K562 (cell line): ENCODE results near the gene HEPACAM. TPM values are rescaled to one million over a fixed set of nuclear protein-coding genes. Genes with fewer than 3 reads are reported as not detected.
A peak's percentile ranks its signal among the peaks of the same experiment; 100 is the strongest.

Experiments used
- ARID3B ChIP-seq: fragments of 250-450 bp; sonication (Bioruptor Pico); IDR thresholded peaks from 2 replicates; pipeline ENCODE4 v1.4.0; 2020; ENCODE audit warnings: borderline replicate concordance
- CHD4 ChIP-seq: fragments of 200-600 bp; sonication (generic); IDR thresholded peaks from 3 replicates; pipeline ENCODE4 v1.6.1; 2012; ENCODE audit warnings: low read depth, mild to moderate bottlenecking, mixed read lengths, low read length, inconsistent platforms; ENCODE audit not compliant: insufficient read depth, insufficient replicate concordance, poor library complexity, severe bottlenecking
- RERE ChIP-seq: sonication (generic); formaldehyde crosslinking; IDR thresholded peaks from 2 replicates; pipeline ENCODE4 v1.8.0; 2023; ENCODE audit warnings: missing genetic modification reagents, mild to moderate bottlenecking, borderline replicate concordance
- REST ChIP-seq, 2 experiments: fragments of 450-650 bp; formaldehyde crosslinking in 1 of 2; IDR thresholded peaks; 2 replicates each; pipeline versions ENCODE4 v1.4.0 to v1.6.1; 2014 to 2020; ENCODE audit warnings: mild to moderate bottlenecking in 2 of 2, borderline replicate concordance in 1 of 2, low read depth in 1 of 2
- TBP ChIP-seq: optimal IDR thresholded peaks from 2 replicates; pipeline ENCODE3; 2011; ENCODE audit warnings: low read depth, low read length, improper control_type of control experiment
- ZNF75A ChIP-seq: fragments of 450-650 bp; formaldehyde crosslinking; IDR thresholded peaks from 2 replicates; pipeline ENCODE4 v1.4.0; 2020; ENCODE audit warnings: mild to moderate bottlenecking
- polyA plus RNA-seq, 8 experiments: library from polyadenylated mRNA; depleted of rRNA in 4 of 8; stranded (reverse) in 5 of 8; unstranded in 3 of 8; fragments of >200 nt; fragmentation: Nextera tagmentation in 2 of 8; fragmentation: Illumina TruSeq in 1 of 8; extraction: Ambion mirVana in 2 of 8; extraction: Trizol in 1 of 8; gene quantifications; 2 replicates each; pipeline versions ENCODE4 v1.2.1 to v1.2.3, GENCODE V29; 2011 to 2014; ENCODE audit warnings: inconsistent platforms in 1 of 8, missing spikeins in 1 of 8
- total RNA-seq, 7 experiments: library from RNA; depleted of rRNA in 6 of 7; stranded (reverse); fragments of >200 nt in 6 of 7; fragmentation: Illumina TruSeq in 2 of 7; extraction: Trizol in 2 of 7; gene quantifications; 2 replicates each; pipeline versions ENCODE4 v1.2.1 to v1.2.3, GENCODE V29; 2011 to 2021; ENCODE audit warnings: low replicate concordance in 1 of 7
- TF ChIP-seq, protein P1 (sequence below), 2 experiments: fragments of 450-650 bp; conservative IDR thresholded peaks; 2 replicates each; pipeline ENCODE4 v1.6.1; 2017; ENCODE audit warnings: mild to moderate bottlenecking in 2 of 2, moderate library complexity in 2 of 2

HEPACAM gene
- total and polyA plus RNA-seq, 9 of the 15 experiments (the other 6 are each of a cell fraction or from before 2014, with no cell fraction given), result not detected

GRCh38 chr11:124875943-124876817 lies 59.7 kb downstream of the HEPACAM start (continued):
- TF ChIP-seq, protein P1, sequence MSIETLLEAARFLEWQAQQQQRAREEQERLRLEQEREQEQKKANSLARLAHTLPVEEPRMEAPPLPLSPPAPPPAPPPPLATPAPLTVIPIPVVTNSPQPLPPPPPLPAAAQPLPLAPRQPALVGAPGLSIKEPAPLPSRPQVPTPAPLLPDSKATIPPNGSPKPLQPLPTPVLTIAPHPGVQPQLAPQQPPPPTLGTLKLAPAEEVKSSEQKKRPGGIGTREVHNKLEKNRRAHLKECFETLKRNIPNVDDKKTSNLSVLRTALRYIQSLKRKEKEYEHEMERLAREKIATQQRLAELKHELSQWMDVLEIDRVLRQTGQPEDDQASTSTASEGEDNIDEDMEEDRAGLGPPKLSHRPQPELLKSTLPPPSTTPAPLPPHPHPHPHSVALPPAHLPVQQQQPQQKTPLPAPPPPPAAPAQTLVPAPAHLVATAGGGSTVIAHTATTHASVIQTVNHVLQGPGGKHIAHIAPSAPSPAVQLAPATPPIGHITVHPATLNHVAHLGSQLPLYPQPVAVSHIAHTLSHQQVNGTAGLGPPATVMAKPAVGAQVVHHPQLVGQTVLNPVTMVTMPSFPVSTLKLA (conservative IDR thresholded peaks at IDR 0.05), result peak in 1 of 2 experiments; percentile 52; a peak in 2 of 4 replicates
- TF ChIP-seq RERE (CRISPR knock-in tag) (no peak), ARID3B (no peak), TBP (peak; percentile 63), REST (IDR thresholded peaks at IDR 0.05; ENCODE audit: borderline replicate concordance) (peak; percentile 40; the same call in 1 of the 2 replicates), REST (CRISPR knock-in tag; IDR thresholded peaks at IDR 0.05; ENCODE audit: low read depth) (no peak), CHD4 (no peak), ZNF75A (CRISPR knock-in tag) (no peak)
